Ovary (tissue), 9 donors: ENCODE data around the gene SPPL2C. TPM values are rescaled to one million over a fixed set of nuclear protein-coding genes. Genes with fewer than 3 reads are reported as not detected.

Experiments used
- DNase-seq, 5 donors: peaks; one replicate each; pipeline ENCODE4 v3.0.0-alpha.2; 2019 to 2020
- H3K27ac ChIP-seq, 2 donors: fragments of 200-600 bp; one replicate each; pipeline versions ENCODE4 v1.5.1 to v1.8.0; 2019 to 2022
- H3K27me3 ChIP-seq: fragments of 200-600 bp; one replicate; pipeline ENCODE4 v1.8.0; 2022
- H3K36me3 ChIP-seq: fragments of 200-600 bp; sonication (generic); one replicate; pipeline ENCODE4 v1.5.1; 2019
- H3K4me1 ChIP-seq: one replicate; pipeline ENCODE4 v1.8.1; 2013; ENCODE audit warnings: mild to moderate bottlenecking, moderate library complexity; ENCODE audit not compliant: insufficient read depth
- H3K4me3 ChIP-seq: fragments of 200-600 bp; sonication (generic); one replicate; pipeline ENCODE4 v1.5.1; 2017
- H3K9me3 ChIP-seq, 2 donors: fragments of 200-600 bp in 1 of 2; sonication (generic) in 1 of 2; one replicate each; pipeline versions ENCODE4 v1.5.1 to v1.8.1; 2013 to 2019; ENCODE audit warnings: mild to moderate bottlenecking in 1 of 2, moderate library complexity in 1 of 2
- EP300 ChIP-seq: sonication (generic); formaldehyde crosslinking; IDR thresholded peaks from one replicate; pipeline ENCODE4 v1.6.1; 2017; ENCODE audit warnings: antibody characterized with exemption
- POLR2A ChIP-seq: fragments of 450-650 bp; IDR thresholded peaks from one replicate; pipeline ENCODE4 v1.6.1; 2017; ENCODE audit warnings: antibody characterized with exemption, mild to moderate bottlenecking, moderate library complexity
- WGBS, 3 donors: extraction: QIAGEN DNeasy Blood & Tissue Kit in 1 of 3; methylation state at CpG; one replicate each; pipeline versions ENCODE4 v1.1.5 to v1.1.7; 2013 to 2017; 5-methylcytosine and 5-hydroxymethylcytosine counted together
- intact Hi-C, 4 donors: fragments of 100-400 bp; cut with DNase I; formaldehyde crosslinking; loops; one replicate each; pipeline versions ENCODE4 v1.11.0 to v1.15.1; 2022 to 2023
- polyA plus RNA-seq, 2 donors: library from polyadenylated mRNA; stranded (reverse); fragments of 200-250 nt in 1 of 2; fragments of 350-450 nt in 1 of 2; fragmentation: Illumina TruSeq in 1 of 2; extraction: RNeasy Lipid Tissue Mini Kit (QIAGEN cat#74804) in 1 of 2; gene quantifications; one replicate each; pipeline ENCODE4 v1.2.3, GENCODE V29; 2013 to 2014
- total RNA-seq, 7 donors: library from RNA; depleted of rRNA in 2 of 7; stranded (reverse); fragments of >200 nt in 2 of 7; fragmentation: NEBNext Ultra II Directional in 3 of 7; extraction: Animal tissue kit (Norgen Biotek cat#: 25700) in 3 of 7; gene quantifications; one replicate each; pipeline versions ENCODE4 v1.1.0 to v1.2.4, GENCODE V29; 2016 to 2023
- TF ChIP-seq, protein P1 (sequence below), 3 donors: fragments of 450-650 bp in 2 of 3; fragments of 200-600 bp in 1 of 3; IDR thresholded peaks; one replicate each; pipeline versions ENCODE4 v1.5.1 to v1.8.0; 2016 to 2022; ENCODE audit warnings: antibody characterized with exemption in 3 of 3, mild to moderate bottlenecking in 1 of 3
- donor health status: DM: no; HTN: no; CAD: no; lungs with moderate emphysema.
- donor health status: DM: no; HTN: no; CAD: no.
- donor health status: Bipolar disorder and iron deficiency.
- donor health status: DM: yes; HTN: yes; CAD: no.
- donor health status: DM: no; HTN: no; CAD: no.
- donor health status: DM: yes; HTN: yes; CAD: no.

The SPPL2C gene
- total and polyA plus RNA-seq, 9 donors: not detected

DNA sequence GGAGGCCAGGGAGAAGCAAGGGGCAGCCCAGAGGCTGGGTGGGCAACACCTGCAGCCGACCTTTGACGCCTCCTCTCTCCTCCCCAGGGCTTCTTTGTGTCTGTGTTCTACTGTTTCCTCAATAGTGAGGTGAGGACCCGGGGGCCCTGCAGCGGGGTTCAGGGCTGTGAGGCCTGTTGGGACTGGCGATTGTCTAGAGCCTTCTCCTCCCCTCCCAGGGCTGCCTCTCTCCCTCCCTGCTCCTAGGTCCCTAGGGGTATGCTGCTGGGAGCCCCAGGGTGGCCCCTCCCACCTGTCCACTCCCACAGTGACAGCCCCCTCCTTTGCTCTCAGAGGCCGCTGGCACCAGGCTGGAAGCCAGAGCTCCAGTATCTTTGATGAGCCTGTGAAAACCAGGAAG is 10.8 kb upstream of the SPPL2C start:
- DNase-seq: no peak
- Histone ChIP-seq H3K9me3 (no peaks in the 10 kb centered on the region), H3K27ac (no peak overlapping the region), H3K36me3 (no peaks in the 10 kb centered on the region), H3K27me3 (no peaks in the 10 kb centered on the region), H3K4me3 (no peak overlapping the region), H3K4me1 (no peaks in the 10 kb centered on the region)
- intact Hi-C loops: loop anchor here in 3 of 4 donors (5.0 to 10.0 kb wide), 3 partner anchors 192 to 609 kb away; partner anchors contain the start of gene FMNL1 (in 2 of the 3)
- TF ChIP-seq POLR2A (no peak), EP300 (no peak)
- TF ChIP-seq, protein P1, sequence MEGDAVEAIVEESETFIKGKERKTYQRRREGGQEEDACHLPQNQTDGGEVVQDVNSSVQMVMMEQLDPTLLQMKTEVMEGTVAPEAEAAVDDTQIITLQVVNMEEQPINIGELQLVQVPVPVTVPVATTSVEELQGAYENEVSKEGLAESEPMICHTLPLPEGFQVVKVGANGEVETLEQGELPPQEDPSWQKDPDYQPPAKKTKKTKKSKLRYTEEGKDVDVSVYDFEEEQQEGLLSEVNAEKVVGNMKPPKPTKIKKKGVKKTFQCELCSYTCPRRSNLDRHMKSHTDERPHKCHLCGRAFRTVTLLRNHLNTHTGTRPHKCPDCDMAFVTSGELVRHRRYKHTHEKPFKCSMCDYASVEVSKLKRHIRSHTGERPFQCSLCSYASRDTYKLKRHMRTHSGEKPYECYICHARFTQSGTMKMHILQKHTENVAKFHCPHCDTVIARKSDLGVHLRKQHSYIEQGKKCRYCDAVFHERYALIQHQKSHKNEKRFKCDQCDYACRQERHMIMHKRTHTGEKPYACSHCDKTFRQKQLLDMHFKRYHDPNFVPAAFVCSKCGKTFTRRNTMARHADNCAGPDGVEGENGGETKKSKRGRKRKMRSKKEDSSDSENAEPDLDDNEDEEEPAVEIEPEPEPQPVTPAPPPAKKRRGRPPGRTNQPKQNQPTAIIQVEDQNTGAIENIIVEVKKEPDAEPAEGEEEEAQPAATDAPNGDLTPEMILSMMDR (IDR thresholded peaks at IDR 0.05): no peak
- WGBS, 3 donors: 49 to 55% (median 53%) methylated on average over 6 of the region's 6 CpGs

DNA sequence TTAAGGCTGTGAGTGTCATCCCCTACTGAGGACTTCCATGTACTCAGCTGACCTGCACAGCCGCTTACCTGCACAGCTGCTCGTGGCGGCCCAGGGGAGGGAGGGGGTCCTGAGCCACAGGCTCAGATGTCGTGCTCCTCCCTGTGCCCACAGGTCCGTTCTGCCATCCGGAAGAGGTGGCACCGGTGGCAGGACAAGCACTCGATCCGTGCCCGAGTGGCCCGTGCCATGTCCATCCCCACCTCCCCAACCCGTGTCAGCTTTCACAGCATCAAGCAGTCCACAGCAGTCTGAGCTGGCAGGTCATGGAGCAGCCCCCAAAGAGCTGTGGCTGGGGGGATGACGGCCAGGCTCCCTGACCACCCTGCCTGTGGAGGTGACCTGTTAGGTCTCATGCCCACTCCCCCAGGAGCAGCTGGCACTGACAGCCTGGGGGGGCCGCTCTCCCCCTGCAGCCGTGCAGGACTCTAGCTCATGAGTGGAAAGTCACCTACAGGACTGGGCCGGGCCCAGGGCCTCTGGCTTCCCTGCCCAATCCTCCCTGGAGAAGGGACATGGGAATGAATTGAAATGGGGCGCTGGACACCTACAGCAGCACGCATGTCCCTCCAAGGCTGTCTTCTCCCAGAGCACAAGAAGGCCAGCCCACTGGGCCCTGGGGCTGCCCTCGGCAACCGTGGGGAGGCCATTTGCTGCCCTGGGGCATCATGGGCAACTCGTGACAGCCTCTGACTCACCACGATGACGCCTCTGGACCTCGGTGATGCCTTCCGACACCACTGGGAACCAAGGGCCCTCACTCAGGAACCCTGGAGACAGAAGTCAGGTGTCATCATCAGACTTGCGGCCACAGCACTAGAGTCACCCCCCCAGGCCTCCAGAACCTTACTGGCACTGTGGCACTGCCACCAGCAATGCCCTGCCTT is 9.9 kb upstream of the SPPL2C start:
- Histone ChIP-seq H3K4me1 (no peaks in the 10 kb centered on the region), H3K36me3 (no peaks in the 10 kb centered on the region), H3K9me3 (no peaks in the 10 kb centered on the region), H3K27ac (no peak overlapping the region), H3K27me3 (no peaks in the 10 kb centered on the region), H3K4me3 (no peak overlapping the region)
- DNase-seq: no peak
- intact Hi-C loops: loop anchor here in 3 of 4 donors (5.0 to 10.0 kb wide), 3 partner anchors 192 to 610 kb away; partner anchors contain the start of gene FMNL1 (in 2 of the 3)
- WGBS, 3 donors: 83 to 92% (median 89%) methylated on average over 26 of the region's 26 CpGs
- no peak for TF ChIP-seq POLR2A
- TF ChIP-seq, protein P1 (IDR thresholded peaks at IDR 0.05): no peak

DNA sequence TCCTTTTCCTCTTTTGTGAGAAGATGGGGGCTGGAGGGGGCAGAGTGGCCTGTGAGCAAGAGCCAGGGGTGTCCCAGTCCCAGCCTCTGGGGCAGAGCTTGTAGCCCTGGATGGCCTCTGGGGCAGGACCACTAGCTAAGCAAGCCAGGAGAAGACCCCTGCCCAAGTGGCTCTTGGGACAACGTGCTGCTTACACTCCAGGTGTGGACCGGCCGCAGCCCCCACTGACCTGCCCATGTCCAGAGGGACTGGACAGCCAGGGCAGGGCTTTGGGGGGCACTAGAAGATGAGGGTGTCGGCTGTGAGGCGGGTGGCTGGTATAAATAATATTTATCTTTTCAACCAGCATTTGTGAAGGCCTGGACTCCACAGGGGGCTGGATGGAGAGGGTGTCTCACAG is 9.2 kb upstream of the SPPL2C start:
- no peaks in the 10 kb centered on the region for H3K27me3 ChIP-seq
- TF ChIP-seq, protein P1 (IDR thresholded peaks at IDR 0.05): no peak
- no peak for TF ChIP-seq EP300
- TF ChIP-seq POLR2A: no peak
- DNase-seq: no peak

DNA sequence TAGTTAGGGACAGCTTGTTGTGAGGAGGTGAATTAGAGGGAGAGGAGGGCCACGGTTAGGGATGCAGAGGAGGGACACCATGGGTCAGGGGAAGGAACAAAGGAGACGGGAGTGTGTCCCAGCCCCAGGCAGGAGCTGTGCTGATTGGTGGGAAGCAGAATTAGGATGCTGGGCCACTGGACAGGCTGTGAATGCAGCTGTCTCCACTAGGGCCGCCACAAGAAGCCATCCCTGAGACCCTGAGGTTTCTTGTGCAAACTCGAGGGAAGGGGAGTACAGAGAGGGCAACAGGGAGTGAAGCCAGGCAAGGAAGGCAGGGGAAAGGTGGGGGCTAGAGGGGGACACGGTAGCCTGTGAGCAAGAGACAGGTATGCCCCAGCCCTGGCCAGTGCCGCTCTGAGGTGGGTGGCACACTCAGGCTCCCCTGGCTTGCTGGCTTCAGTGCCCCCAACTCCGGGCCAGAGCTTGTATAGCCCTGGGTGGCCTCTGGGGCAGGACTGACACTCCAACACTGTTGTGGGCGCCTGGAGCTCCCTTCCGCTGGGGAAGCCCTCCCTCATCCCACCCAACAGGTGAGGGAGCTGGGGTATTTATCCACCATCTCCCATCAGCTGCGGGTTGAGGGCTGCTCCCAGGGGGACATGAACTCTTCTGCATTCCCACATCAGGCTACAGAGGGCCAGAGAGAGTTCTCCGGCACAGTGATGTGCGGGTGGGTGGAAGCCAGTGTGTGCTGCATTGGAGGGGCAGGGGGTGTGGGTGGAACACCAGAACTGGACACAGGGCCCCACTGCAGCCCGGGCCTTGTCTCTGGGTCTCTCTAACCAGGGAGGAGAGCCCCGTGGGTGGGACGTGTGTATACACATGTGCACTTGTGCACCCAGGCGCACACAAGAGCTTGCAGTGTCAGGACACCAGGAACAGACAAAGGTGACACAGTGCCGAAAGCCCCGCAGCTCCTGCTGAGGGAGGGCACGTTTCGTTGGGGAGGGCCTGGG is 8.3 kb upstream of the SPPL2C start:
- H3K27me3 ChIP-seq: no peaks in the 10 kb centered on the region
- intact Hi-C loops: loop anchor here in 3 of 4 donors (10.0 kb wide), 2 partner anchors 442 to 612 kb away; partner anchors contain the start of gene FMNL1 (in 2 of the 3)
- no peaks in the 10 kb centered on the region for H3K36me3 ChIP-seq
- H3K4me3 ChIP-seq: no peak overlapping the region
- 66 to 71% (median 68%) methylated on average over 20 of the region's 20 CpGs for WGBS, 3 donors
- H3K27ac ChIP-seq: no peak overlapping the region
- no peaks in the 10 kb centered on the region for H3K4me1 ChIP-seq
- TF ChIP-seq EP300: no peak
- TF ChIP-seq POLR2A: no peak
- H3K9me3 ChIP-seq: no peaks in the 10 kb centered on the region
- no peak for DNase-seq

More for the DNA sequence above, 9.2 kb upstream of the SPPL2C start:
- Histone ChIP-seq H3K36me3 (no peaks in the 10 kb centered on the region), H3K9me3 (no peaks in the 10 kb centered on the region), H3K4me1 (no peaks in the 10 kb centered on the region), H3K27ac (no peak overlapping the region), H3K4me3 (no peak overlapping the region)
- 77 to 84% (median 80%) methylated on average over 5 of the region's 5 CpGs for WGBS, 3 donors
- intact Hi-C loops: loop anchor here in 3 of 4 donors (10.0 kb wide), 2 partner anchors 441 to 611 kb away; partner anchors contain the start of gene FMNL1 (in 2 of the 3)
